ENCODE data around the gene ADD2.

The ADD2 gene

DNA sequence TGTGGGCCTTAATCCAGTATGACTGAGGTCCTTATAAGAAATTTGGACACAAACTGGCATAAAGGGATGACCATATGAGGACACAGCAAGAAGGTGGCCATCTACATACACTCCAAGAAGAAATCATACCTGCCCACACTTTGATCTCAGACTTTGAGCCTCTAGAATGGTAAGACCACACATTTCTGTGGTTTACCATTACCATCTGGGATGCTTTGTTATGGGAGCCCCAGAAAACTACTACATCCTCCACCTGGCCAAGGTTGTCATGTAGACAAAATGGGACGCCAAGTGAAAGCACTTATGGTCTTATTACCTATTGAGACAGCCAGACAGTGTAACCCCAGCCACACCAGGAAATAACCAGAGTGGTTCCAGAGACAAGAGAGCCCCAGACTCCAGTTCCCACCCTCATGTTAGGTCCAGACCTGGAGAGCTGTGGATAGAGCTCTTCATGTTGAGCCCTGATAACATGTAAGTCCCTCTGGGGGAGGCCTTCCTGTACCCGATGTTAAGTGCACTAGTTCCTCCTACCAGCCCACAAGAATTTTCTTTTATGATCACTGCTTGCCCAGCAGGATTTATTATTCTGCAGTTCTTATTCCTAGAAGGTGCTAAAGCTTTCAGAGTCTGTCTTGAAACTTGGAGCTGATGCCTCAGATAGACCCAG, 4.6 kb upstream of the ADD2 start:
- H3K9me3 ChIP-seq (ENCODE audit: control insufficient read depth, insufficient read depth, low read length): no peaks in the 10 kb centered on the region
- H3K4me2 ChIP-seq (ENCODE audit: low read length): no peak overlapping the region
- H3K4me1 ChIP-seq (ENCODE audit: control insufficient read depth, low read length): peaks cover 3% of the 10 kb centered on the region
- no peak overlapping the region for H3K4me3 ChIP-seq (ENCODE audit: low read length)
- H3K27me3 ChIP-seq (ENCODE audit: control insufficient read depth, low read length): peaks cover 37% of the 10 kb centered on the region
- H3K36me3 ChIP-seq (ENCODE audit: control insufficient read depth, low read length): no peaks in the 10 kb centered on the region
- no peak overlapping the region for H3K27ac ChIP-seq (ENCODE audit: low read depth, low read length)
- no peaks in the 10 kb centered on the region for H3F3A ChIP-seq (ENCODE audit: control insufficient read depth, insufficient read depth)
- H4K20me1 ChIP-seq (ENCODE audit: control insufficient read depth, insufficient read depth, low read depth, low read length): no peaks in the 10 kb centered on the region
- no peaks in the 10 kb centered on the region for H3K9me2 ChIP-seq (replicated peaks; ENCODE audit: control insufficient read depth, low read length)
- no peaks in the 10 kb centered on the region for H3K79me2 ChIP-seq (ENCODE audit: control insufficient read depth, low read length)
- TF ChIP-seq EZH2phosphoT487 (IDR thresholded peaks at IDR 0.05; ENCODE audit: borderline replicate concordance, low read length): no peak
- TF ChIP-seq, protein P1, sequence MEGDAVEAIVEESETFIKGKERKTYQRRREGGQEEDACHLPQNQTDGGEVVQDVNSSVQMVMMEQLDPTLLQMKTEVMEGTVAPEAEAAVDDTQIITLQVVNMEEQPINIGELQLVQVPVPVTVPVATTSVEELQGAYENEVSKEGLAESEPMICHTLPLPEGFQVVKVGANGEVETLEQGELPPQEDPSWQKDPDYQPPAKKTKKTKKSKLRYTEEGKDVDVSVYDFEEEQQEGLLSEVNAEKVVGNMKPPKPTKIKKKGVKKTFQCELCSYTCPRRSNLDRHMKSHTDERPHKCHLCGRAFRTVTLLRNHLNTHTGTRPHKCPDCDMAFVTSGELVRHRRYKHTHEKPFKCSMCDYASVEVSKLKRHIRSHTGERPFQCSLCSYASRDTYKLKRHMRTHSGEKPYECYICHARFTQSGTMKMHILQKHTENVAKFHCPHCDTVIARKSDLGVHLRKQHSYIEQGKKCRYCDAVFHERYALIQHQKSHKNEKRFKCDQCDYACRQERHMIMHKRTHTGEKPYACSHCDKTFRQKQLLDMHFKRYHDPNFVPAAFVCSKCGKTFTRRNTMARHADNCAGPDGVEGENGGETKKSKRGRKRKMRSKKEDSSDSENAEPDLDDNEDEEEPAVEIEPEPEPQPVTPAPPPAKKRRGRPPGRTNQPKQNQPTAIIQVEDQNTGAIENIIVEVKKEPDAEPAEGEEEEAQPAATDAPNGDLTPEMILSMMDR (IDR thresholded peaks at IDR 0.05; ENCODE audit: low read depth, low read length, poor library complexity, severe bottlenecking): no peak

DNA sequence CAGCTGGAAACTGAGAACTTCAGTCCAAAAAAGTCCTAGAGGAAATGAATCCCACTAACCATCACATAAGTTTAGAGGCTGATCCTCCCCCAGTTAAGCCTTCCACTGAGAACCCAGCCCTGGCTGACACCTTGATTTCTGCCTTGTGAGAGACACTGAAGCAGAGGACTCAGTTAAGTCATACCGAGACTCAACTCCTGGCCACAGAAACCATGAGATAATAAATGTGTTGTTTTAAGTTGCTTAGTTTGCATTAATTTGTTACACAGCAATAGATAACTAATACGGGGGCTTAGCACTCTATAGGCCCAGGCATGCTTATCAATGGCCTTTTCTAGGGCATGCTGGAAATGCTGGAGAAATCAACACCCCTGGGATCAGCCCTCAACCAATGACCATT, 3.4 kb upstream of the ADD2 start:
- Histone ChIP-seq H3K4me2 (ENCODE audit: low read length) (no peak overlapping the region), H3K27ac (ENCODE audit: low read depth, low read length) (no peak overlapping the region), H3K27me3 (ENCODE audit: control insufficient read depth, low read length) (peaks cover 48% of the 10 kb centered on the region), H3K9me3 (ENCODE audit: control insufficient read depth, insufficient read depth, low read length) (no peaks in the 10 kb centered on the region), H3K9me2 (replicated peaks; ENCODE audit: control insufficient read depth, low read length) (no peaks in the 10 kb centered on the region), H3K4me3 (ENCODE audit: low read length) (no peak overlapping the region), H3K36me3 (ENCODE audit: control insufficient read depth, low read length) (no peaks in the 10 kb centered on the region), H3F3A (ENCODE audit: control insufficient read depth, insufficient read depth) (no peaks in the 10 kb centered on the region), H3K4me1 (ENCODE audit: control insufficient read depth, low read length) (peaks cover 12% of the 10 kb centered on the region), H3K79me2 (ENCODE audit: control insufficient read depth, low read length) (no peaks in the 10 kb centered on the region; the same call in 1 of the 2 replicates), H4K20me1 (ENCODE audit: control insufficient read depth, insufficient read depth, low read depth, low read length) (no peaks in the 10 kb centered on the region)
- TF ChIP-seq EZH2phosphoT487 (IDR thresholded peaks at IDR 0.05; ENCODE audit: borderline replicate concordance, low read length): no peak
- TF ChIP-seq, protein P1 (IDR thresholded peaks at IDR 0.05; ENCODE audit: low read depth, low read length, poor library complexity, severe bottlenecking): no peak

DNA sequence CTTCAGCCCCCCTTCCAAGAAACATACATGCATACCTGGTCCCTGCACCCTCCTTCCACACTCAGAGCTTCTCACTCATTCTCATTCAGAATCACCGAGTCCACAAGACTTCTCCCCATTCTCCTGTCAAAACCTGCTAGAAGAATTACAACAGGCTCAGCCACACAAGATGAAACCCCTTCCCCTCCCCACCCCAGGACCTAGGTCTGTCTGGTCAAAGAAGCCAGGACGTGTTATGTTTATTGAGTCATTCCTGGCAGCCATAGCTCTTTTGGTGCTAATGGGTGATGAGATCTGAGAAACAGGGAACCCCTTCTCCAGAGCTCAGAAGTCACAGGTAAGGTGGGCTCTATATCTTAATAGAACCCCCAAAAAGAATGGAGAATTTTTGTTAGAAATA, 1.4 kb upstream of the ADD2 start:
- H3K36me3 ChIP-seq (ENCODE audit: control insufficient read depth, low read length): no peaks in the 10 kb centered on the region
- H3K9me3 ChIP-seq (ENCODE audit: control insufficient read depth, insufficient read depth, low read length): no peaks in the 10 kb centered on the region
- peaks cover 13% of the 10 kb centered on the region for H3K4me1 ChIP-seq (ENCODE audit: control insufficient read depth, low read length)
- H3K4me2 ChIP-seq (ENCODE audit: low read length): no peak overlapping the region
- H3K4me3 ChIP-seq (ENCODE audit: low read length): no peak overlapping the region
- no peaks in the 10 kb centered on the region for H3K9me2 ChIP-seq (replicated peaks; ENCODE audit: control insufficient read depth, low read length)
- TF ChIP-seq, protein P1 (IDR thresholded peaks at IDR 0.05; ENCODE audit: low read depth, low read length, poor library complexity, severe bottlenecking): no peak
- TF ChIP-seq EZH2phosphoT487 (IDR thresholded peaks at IDR 0.05; ENCODE audit: borderline replicate concordance, low read length): no peak
- H3K79me2 ChIP-seq (ENCODE audit: control insufficient read depth, low read length): peaks cover 4% of the 10 kb centered on the region; the same call in 1 of the 2 replicates
- no peaks in the 10 kb centered on the region for H3F3A ChIP-seq (ENCODE audit: control insufficient read depth, insufficient read depth)
- no peak overlapping the region for H3K27ac ChIP-seq (ENCODE audit: low read depth, low read length)
- H3K27me3 ChIP-seq (ENCODE audit: control insufficient read depth, low read length): peaks cover 47% of the 10 kb centered on the region
- H4K20me1 ChIP-seq (ENCODE audit: control insufficient read depth, insufficient read depth, low read depth, low read length): no peaks in the 10 kb centered on the region

All from DOHH2 (cell line).